Stomach smooth muscle (tissue), 2 donors: Measurements from ENCODE around the gene PRSS58.

Experiments
- H3K27ac ChIP-seq: one replicate; pipeline ENCODE4 v1.7.0; 2013; ENCODE audit warnings: mild to moderate bottlenecking, low read length, inconsistent platforms
- H3K27me3 ChIP-seq, 2 donors: one replicate each; pipeline ENCODE4 v1.7.0; 2013; ENCODE audit warnings: low read length in 2 of 2; ENCODE audit not compliant: insufficient read depth in 2 of 2, control insufficient read depth in 1 of 2
- H3K36me3 ChIP-seq, 2 donors: one replicate each; pipeline ENCODE4 v1.7.0; 2013; ENCODE audit warnings: low read length in 2 of 2; ENCODE audit not compliant: control insufficient read depth in 2 of 2, insufficient read depth in 2 of 2
- H3K4me1 ChIP-seq: one replicate; pipeline ENCODE4 v1.7.0; 2013; ENCODE audit warnings: low read length; ENCODE audit not compliant: control insufficient read depth, insufficient read depth
- H3K4me3 ChIP-seq, 2 donors: one replicate each; pipeline ENCODE4 v1.7.0; 2013; ENCODE audit warnings: low read length in 2 of 2
- H3K9ac ChIP-seq, 2 donors: one replicate each; pipeline ENCODE4 v1.7.0; 2013; ENCODE audit warnings: low read length in 2 of 2, mild to moderate bottlenecking in 1 of 2
- H3K9me3 ChIP-seq, 2 donors: one replicate each; pipeline ENCODE4 v1.7.0; 2013; ENCODE audit warnings: low read length in 2 of 2; ENCODE audit not compliant: control insufficient read depth in 2 of 2
- donor health status: healthy.
- donor health status: Pancreatic carcinoma.

PRSS58 gene, protein sequence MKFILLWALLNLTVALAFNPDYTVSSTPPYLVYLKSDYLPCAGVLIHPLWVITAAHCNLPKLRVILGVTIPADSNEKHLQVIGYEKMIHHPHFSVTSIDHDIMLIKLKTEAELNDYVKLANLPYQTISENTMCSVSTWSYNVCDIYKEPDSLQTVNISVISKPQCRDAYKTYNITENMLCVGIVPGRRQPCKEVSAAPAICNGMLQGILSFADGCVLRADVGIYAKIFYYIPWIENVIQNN

GRCh38 chr7:142257958-142258357 is at the start of gene PRSS58:
PRSS58 (minus strand) TSS chr7:142258058; CDS start chr7:142257707, 351 bp downstream.
- Histone ChIP-seq H3K4me3 (no peak within 1 kb of the TSS), H3K27ac (no peak within 1 kb of the TSS), H3K9ac (no peak within 1 kb of the TSS), H3K36me3 (no peaks in the 10 kb centered on the region), H3K4me1 (no peaks in the 10 kb centered on the region), H3K27me3 (no peaks in the 10 kb centered on the region), H3K9me3 (no peaks in the 10 kb centered on the region)

- Histone ChIP-seq H3K36me3 (no peaks in the 10 kb centered on the region), H3K4me3 (no peak overlapping the region), H3K27me3 (no peaks in the 10 kb centered on the region), H3K9ac (no peak overlapping the region), H3K27ac (no peak overlapping the region), H3K4me1 (no peaks in the 10 kb centered on the region), H3K9me3 (no peaks in the 10 kb centered on the region)
Measured at GRCh38 chr7:142307246-142307900, 49.5 kb upstream of the PRSS58 start.

GRCh38 chr7:142303650-142304049 is 45.8 kb upstream of the PRSS58 start:
- no peaks in the 10 kb centered on the region for H3K27me3 ChIP-seq
- no peaks in the 10 kb centered on the region for H3K4me1 ChIP-seq
- no peak overlapping the region for H3K27ac ChIP-seq
- H3K4me3 ChIP-seq: no peak overlapping the region
- H3K9ac ChIP-seq: no peak overlapping the region
- H3K9me3 ChIP-seq: no peaks in the 10 kb centered on the region
- no peaks in the 10 kb centered on the region for H3K36me3 ChIP-seq

DNA sequence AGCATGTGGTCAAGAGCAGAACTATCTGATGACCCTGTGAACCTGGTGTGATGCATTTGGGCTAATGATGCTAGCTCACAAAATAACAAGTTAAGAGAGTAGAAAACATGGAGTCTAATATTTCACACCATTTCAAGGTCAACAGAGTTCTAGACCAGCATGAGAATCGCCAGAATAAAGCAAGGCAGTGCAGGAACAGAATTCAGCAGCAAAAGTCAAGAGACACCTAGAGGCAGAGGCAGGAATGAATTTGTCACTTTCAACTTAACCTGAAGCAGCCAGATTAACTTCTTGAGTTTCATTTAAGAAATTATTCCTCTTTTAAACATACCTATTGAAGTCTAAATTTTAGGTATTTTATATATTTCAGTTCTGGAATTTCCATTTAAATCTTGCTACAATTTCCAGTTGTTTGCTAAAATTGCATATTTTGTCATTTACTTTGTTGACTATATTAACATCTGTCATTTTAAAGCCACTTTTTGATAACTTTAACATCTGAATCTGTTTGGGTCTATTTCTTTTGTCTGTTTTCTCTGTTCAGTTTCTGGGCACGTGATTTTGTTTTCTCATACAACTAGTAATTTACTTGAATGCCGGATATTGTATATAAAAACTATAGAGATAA is 44.2 kb upstream of the PRSS58 start:
- H3K4me3 ChIP-seq: no peak overlapping the region
- H3K9ac ChIP-seq: no peak overlapping the region
- H3K4me1 ChIP-seq: no peaks in the 10 kb centered on the region
- no peaks in the 10 kb centered on the region for H3K36me3 ChIP-seq
- H3K9me3 ChIP-seq: no peaks in the 10 kb centered on the region
- H3K27me3 ChIP-seq: no peaks in the 10 kb centered on the region
- H3K27ac ChIP-seq: no peak overlapping the region

GRCh38 chr7:142301299-142301698 is 43.4 kb upstream of the PRSS58 start:
- Histone ChIP-seq H3K27me3 (no peaks in the 10 kb centered on the region), H3K9ac (no peak overlapping the region), H3K36me3 (no peaks in the 10 kb centered on the region), H3K4me3 (no peak overlapping the region), H3K27ac (no peak overlapping the region), H3K4me1 (no peaks in the 10 kb centered on the region), H3K9me3 (no peaks in the 10 kb centered on the region)

DNA sequence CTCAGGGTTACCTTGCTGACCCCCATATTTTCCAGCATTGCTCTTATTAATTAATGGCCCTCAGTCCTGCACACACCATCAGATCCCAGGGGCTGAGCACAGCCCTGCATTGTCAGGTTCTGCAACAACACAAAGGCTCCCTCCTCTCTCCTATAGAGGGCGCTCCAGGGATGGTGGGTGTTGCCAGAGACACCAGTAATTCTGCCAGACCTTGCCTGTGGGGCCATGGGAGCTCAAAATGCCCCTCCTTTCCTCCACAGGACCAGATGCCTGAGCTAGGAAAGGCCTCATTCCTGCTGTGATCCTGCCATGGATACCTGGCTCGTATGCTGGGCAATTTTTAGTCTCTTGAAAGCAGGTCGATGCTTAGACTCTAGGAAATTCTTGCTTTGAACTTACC is 42.8 kb upstream of the PRSS58 start:
- Histone ChIP-seq H3K36me3 (no peaks in the 10 kb centered on the region), H3K27me3 (no peaks in the 10 kb centered on the region), H3K9me3 (no peaks in the 10 kb centered on the region), H3K4me1 (no peaks in the 10 kb centered on the region), H3K27ac (no peak overlapping the region), H3K4me3 (no peak overlapping the region), H3K9ac (no peak overlapping the region)

- Histone ChIP-seq H3K9ac (no peak overlapping the region), H3K27me3 (no peaks in the 10 kb centered on the region), H3K4me1 (no peaks in the 10 kb centered on the region), H3K4me3 (no peak overlapping the region), H3K9me3 (no peaks in the 10 kb centered on the region), H3K36me3 (no peaks in the 10 kb centered on the region), H3K27ac (no peak overlapping the region)
Measured at GRCh38 chr7:142299237-142299781, 41.5 kb upstream of the PRSS58 start.

DNA sequence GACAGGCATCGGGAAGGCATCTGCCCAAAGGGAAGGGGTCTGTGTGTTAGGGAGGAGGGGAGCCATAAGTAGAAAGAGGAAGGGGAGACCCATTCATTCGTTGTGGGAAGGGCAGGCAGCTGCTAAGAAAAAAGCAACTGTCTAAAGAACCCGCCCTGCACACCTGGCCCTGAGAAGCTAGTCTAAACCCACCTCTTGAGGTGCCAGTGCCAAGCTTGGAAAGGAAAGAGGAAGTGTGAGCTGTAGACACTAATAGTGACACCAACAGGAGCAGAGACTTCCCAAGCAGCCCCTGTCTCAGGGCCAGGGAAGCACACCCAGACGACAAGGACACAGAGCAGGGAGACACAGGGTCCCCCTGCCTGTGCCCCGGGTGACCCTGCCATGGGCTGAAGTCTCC is 40.8 kb upstream of the PRSS58 start:
- H3K9me3 ChIP-seq: no peaks in the 10 kb centered on the region
- H3K4me1 ChIP-seq: no peaks in the 10 kb centered on the region
- H3K27ac ChIP-seq: no peak overlapping the region
- no peaks in the 10 kb centered on the region for H3K27me3 ChIP-seq
- no peaks in the 10 kb centered on the region for H3K36me3 ChIP-seq
- no peak overlapping the region for H3K4me3 ChIP-seq
- no peak overlapping the region for H3K9ac ChIP-seq

DNA sequence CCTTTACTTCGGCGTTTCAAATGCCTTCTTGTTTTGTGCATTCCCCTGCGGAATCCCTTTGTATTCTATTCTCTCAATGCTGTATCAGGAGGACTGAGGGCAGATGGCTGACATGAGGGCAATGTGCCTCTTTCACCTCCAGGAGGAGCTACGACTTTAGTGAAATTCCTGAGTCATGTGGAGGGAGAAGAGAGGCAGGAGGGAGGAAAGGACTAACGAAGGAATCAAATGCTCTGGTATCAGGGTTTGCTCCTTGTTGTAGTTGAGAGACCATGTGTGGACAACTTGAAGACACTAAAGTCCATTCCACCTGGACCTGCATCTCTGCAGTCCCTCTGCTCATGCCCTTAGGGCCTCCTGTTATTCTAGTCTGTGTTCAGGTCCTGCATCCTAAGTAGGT is 40.2 kb upstream of the PRSS58 start:
- H3K9ac ChIP-seq: no peak overlapping the region
- no peak overlapping the region for H3K27ac ChIP-seq
- no peaks in the 10 kb centered on the region for H3K36me3 ChIP-seq
- H3K27me3 ChIP-seq: no peaks in the 10 kb centered on the region
- H3K4me1 ChIP-seq: no peaks in the 10 kb centered on the region
- no peaks in the 10 kb centered on the region for H3K9me3 ChIP-seq
- H3K4me3 ChIP-seq: no peak overlapping the region

- H3K4me3 ChIP-seq: no peak overlapping the region
- H3K9ac ChIP-seq: no peak overlapping the region
- H3K9me3 ChIP-seq: no peaks in the 10 kb centered on the region
- H3K27me3 ChIP-seq: no peaks in the 10 kb centered on the region
- no peaks in the 10 kb centered on the region for H3K36me3 ChIP-seq
- H3K27ac ChIP-seq: no peak overlapping the region
- H3K4me1 ChIP-seq: no peaks in the 10 kb centered on the region
Measured at GRCh38 chr7:142280263-142280662, 22.4 kb upstream of the PRSS58 start.

- Histone ChIP-seq H3K27ac (no peak overlapping the region), H3K4me1 (no peaks in the 10 kb centered on the region), H3K27me3 (no peaks in the 10 kb centered on the region), H3K4me3 (no peak overlapping the region), H3K9me3 (peaks cover 0 to 4% of the 10 kb centered on the region in 2 donors), H3K9ac (no peak overlapping the region), H3K36me3 (no peaks in the 10 kb centered on the region)
Measured at GRCh38 chr7:142279601-142280000, 21.7 kb upstream of the PRSS58 start.
